Kidney capillary endothelial cell (primary cell): ENCODE data around the gene LEFTY1.
"Not testable (repeated sequence)": the region's sequence is repeated elsewhere in the genome, so short reads cannot be mapped to it uniquely, and the experiment has no call there.

Experiments
- DNase-seq: peaks from one replicate; pipeline ENCODE4 v3.0.0-alpha.2; 2018; ENCODE audit warnings: low spot score

LEFTY1 gene

DNA sequence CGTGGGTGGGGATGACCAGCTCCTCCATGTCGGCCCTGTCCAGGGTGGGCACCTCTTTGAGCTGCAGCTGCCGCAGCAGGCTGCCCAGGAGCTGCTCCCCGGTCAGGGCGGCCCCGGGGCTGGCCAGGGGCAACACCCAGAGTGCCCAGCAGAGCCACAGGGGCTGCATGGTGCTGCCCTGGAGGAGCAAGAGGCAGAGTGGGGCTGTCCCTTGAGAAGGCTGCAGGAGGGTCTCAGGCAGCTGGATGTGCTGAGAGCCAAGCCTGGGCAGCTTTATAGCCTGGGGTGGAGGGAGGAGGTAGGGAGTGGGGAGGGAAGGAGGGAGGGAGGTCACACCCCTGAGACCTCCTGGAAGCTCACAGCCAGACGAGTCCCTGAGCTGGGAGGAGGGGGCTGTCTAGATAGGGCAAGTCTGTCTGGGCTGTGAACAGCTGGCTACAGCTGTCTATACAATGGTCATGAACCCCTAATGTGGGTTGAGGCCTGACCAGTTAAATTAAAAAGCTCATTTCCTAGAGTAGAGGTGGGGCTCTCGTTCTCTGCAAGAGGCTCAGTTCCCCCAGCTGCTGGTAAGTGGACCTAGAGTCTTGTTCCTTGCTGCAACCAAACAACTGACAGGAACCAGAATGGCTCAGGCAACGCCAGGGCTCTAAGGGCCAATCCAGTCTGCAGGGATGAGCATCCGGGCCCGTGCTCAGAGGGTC, at the start of gene LEFTY1:
Gene LEFTY1, minus strand, starts transcription at position 249 of the 704 bp plus-strand sequence. Its CDS starts 80 bp downstream, at position 169.
- DNase-seq = no peak

DNA sequence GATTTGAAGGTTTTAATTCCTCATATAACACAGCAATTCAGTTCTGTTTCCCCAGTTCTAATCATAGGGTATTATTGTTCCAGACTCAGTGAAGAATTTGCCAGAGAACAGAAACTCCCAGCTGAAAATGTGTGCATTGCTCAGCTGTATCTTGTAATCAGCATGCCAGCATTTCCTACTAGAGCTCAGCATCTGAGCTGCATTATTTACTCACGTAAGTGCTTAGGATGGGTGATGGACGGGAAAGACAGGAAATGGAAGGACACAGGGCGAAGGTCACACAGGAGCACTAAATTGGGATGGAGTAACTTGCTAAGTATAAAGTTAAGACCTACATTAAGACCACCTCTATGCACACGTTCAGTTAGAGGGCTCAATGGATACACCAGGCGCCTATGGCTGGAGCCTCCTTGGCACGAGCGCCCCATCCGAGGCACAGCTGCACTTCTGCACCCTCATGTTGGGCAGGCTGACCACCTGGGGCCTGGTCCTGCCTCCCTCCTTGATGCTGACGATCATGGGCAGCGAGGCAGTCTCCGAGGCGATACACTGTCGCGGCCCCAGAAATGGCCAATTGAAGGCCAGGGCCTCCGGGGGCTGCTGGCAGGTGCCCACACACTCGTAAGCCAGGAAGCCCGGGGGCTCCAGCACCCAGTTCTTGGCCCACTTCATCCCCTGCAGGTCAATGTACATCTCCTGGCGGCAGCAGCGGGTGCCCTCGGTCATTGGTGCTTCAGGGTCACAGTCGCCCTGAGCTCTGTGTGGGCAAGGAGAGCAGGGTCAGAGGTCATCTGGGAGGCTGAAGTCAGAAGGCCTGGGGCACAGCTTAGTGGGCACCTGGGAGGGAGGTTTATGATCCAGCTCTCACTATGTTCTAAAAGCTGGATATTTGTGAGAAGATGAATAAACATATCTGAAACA, 48.4 kb upstream of the LEFTY1 start:
- no peak for DNase-seq

DNA sequence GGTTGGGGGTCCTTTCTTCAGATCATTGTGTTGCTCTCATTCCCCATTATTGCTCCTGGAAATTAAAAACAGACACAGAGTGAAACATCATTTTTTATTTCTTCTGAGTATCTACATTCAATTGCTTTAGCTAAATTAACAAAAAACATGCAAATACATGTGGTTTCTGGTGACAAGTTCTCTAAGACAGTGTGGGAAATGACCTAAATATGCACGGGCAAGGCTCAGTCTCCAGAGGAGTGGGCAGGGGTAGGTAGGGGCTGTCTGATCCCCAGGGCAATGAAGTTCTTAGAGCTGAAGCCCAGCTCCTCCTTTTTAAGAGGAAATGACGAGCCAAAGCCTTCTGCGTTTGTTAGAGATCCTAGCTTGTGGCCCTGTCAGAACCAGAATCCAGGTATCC, 47.6 kb upstream of the LEFTY1 start:
- no peak for DNase-seq

- not testable (repeated sequence) for DNase-seq
Observed at GRCh38 chr1:225936086-225936485, 47.1 kb upstream of the LEFTY1 start.

DNA sequence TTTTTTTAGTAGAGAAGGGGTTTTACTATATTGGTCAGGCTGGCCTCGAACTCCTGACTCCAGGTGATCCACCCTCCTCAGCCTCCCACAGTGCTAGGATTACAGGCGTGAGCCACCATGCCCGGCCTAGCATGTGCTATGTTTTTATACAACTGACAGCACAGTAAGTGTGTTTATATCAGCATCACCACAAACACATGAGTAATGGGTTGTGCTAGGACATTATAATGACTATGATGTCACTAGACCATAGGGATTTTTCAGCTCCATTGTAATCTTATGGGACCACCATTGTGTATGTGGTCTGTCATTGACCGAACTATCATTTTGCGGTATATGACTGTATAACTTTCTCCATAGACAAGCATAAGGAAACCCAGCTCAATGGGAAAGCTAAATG, 45.8 kb upstream of the LEFTY1 start:
- DNase-seq = no peak

DNA sequence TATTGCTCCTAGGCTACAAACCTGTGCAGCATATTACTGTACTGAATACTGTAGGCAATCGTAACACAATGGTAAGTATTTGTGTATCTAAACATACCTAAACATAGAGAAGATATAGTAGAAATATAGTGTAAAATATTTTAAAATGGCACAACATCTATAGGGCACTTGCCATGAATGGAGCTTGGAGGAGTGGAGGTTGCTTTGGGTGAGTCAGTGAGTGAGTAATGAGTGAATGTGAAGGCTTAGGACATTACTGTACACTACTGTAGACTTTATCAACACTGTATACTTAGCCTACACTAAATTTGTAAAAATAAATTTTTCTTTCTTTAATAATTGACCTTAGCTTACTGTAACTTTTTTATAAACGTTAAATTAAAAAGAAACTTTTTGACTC, 44.1 kb upstream of the LEFTY1 start:
- peak; percentile 36 for DNase-seq

- DNase-seq = no peak
Observed at GRCh38 chr1:225931270-225932136, 42.6 kb upstream of the LEFTY1 start.

DNA sequence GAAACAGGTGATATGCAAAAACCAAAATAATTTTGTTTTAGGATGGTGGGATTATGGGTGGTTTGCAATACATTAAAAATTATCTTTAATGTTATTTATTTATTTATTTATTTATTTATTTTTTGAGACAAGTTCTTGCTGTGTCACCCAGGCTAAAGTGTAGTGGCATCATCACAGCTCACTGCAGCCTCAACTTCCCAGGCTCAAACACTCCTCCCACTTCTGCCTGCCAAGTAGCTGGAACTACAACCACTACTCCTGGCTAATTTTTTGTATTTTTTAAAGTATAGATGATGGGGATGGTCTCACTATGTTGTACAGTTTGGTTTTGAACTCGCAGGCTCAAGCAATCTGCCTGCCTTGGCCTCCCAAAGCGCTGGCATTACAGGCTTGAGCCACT, 41.6 kb upstream of the LEFTY1 start:
- no peak for DNase-seq

DNA sequence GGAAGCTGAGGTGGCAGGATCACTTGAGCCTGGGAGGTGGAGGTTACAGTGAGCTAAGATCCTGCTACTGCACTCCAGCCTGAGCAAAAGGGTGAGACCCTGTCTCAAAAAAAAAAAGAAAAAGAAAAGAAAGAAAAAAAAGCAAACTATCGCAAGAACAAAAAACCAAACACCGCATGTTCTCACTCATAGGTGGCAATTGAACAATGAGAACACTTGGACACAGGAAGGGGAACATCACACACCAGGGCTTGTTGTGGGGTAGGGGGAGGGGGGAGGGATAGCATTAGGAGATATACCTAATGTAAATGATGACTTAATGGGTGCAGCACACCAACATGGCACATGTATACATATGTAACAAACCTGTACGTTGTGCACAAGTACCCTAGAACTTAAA, 40.5 kb upstream of the LEFTY1 start:
- not testable (repeated sequence) for DNase-seq

- DNase-seq = no peak
Observed at GRCh38 chr1:225928186-225929175, 39.5 kb upstream of the LEFTY1 start.

GRCh38 chr1:225926551-225927113, 37.7 kb upstream of the LEFTY1 start:
- no peak for DNase-seq

DNA sequence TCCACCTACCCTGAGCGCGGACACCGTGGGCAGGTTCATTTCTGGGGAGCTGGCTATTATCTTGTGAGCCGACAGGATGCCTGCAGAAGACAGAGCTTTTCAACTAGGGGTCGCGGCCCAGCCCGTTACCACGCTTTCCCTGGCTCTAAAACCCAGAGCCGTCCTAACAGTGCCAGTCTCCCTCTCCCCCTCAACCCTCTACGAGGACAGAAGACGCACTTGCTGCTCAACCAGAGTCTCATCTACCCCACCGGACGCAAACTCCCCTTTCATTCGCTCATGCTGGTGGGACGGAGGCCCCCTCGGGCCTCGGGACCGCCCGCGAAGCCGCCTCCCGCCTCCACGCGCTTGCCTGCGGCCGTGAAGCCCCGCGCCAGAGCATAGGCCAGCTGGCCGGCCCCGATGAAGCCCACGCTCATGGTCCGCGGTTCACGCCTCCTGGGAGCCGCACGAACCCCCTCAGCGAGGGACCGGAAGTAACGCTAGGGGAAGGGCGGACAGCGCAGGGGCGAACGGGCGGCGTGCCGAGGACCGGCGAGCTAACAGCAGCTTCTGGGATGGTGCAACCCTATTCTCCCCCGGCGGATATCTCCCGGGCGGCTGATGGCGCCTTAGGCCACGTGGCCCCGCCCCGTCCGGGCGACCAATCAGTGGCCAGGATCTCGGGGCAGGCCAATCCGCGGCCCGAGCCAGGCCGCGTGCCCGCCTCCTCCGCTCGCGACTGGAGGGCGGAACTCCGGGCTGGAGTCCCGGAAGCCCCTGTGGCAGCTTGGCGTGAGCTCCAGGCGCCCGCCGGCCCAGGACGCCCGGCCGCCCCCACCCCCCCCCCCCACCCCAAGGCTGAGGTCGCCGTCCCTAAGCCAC, 35.0 kb upstream of the LEFTY1 start, which contains the start of gene PYCR2:
Gene PYCR2, minus strand, starts transcription at position 559 of the 864 bp plus-strand sequence. Its CDS starts 140 bp downstream, at position 419.
- peak; percentile 93 for DNase-seq

- no peak for DNase-seq
Observed at GRCh38 chr1:225923381-225923691, 34.4 kb upstream of the LEFTY1 start.

- no peak for DNase-seq
Observed at GRCh38 chr1:225921734-225922709, 33.1 kb upstream of the LEFTY1 start.

- peak; percentile 26 for DNase-seq
Observed at GRCh38 chr1:225919906-225920305, 31.0 kb upstream of the LEFTY1 start.

DNA sequence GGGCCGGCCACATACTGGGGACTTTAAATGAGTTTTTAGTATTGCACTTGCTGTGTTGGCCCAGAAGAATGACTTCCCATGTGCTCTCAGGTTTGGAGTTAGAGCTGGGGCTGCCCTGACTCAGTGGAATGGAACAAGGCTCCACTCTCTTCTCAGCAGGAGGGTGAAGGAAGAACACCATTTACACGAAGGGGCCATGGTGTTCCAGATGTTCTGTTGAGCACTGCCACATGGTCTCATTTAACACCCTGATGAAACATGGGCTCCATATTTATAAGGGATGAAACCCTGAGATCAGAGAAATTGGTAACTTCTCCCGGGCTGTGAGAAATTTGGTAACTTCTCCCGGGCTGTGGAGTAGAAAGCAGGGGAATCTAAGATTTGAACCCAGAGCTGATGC, 29.3 kb upstream of the LEFTY1 start:
- no peak for DNase-seq

DNA sequence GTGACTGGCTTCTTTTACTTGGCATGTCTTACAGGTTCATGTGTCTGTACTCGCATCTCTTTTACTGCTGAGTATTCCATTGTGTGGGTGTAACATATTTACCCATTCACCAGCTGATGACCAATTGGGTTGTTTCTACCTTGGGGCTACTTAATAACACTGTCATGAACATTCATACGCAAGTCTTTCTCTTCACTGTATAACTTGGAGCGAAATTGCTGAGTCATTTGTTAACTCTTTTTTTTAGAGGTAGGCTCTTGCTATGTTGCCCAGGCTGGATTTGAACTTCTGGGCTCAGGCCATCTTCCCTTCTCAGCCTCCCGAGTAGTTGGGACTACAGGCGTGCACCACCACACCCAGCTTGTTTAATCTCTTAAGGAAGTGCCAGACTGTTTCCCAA, 28.6 kb upstream of the LEFTY1 start:
- DNase-seq = no peak

DNA sequence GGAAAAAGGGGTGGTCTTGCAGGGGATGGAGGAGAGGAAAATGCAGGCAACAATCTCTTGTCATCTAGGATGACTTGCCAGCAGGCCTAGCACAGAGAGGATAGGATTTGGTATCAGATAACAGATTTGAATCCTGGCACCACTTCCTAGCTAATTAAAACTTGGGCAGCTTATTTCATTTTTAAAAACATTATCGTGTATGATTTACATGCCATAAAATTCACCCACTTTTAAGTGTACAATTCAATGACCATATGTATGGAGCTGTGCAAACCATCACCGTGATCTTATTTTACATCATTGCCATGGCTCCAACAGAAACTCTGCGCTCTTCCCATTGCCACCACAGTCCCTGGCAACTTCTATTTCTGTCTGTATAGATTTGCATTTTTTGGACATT, 28.2 kb upstream of the LEFTY1 start:
- no peak for DNase-seq
